HG03558 (cell line): ENCODE data around the gene PPA2.

Experiments used
- ATAC-seq: cut with Tn5 transposase; IDR thresholded peaks from one replicate; pipeline ENCODE4 v1.9.1; 2021; ENCODE audit warnings: moderate number of reproducible peaks; ENCODE audit not compliant: unreplicated experiment; ENCODE audit errors: extremely low read depth

Gene PPA2

GRCh38 chr4:105400901-105401677 lies 72.8 kb downstream of the PPA2 start:
- no peak for ATAC-seq

GRCh38 chr4:105399532-105400161 lies 74.2 kb downstream of the PPA2 start:
- ATAC-seq = no peak

- ATAC-seq = no peak
Observed at GRCh38 chr4:105392858-105393257, 81.0 kb downstream of the PPA2 start.

- ATAC-seq = no peak
Observed at GRCh38 chr4:105389167-105389566, 84.7 kb downstream of the PPA2 start.

- no peak for ATAC-seq
Observed at GRCh38 chr4:105387466-105387865, 86.4 kb downstream of the PPA2 start.

GRCh38 chr4:105386012-105386411 lies 87.8 kb downstream of the PPA2 start:
- ATAC-seq = no peak

GRCh38 chr4:105374071-105374470 lies 99.8 kb downstream of the PPA2 start:
- no peak for ATAC-seq

- no peak for ATAC-seq
Observed at GRCh38 chr4:105373324-105373723, 100.5 kb downstream of the PPA2 start.

- no peak for ATAC-seq
Observed at GRCh38 chr4:105369988-105370387, 103.9 kb downstream of the PPA2 start.

- no peak for ATAC-seq
Observed at GRCh38 chr4:105361053-105361452, 112.8 kb downstream of the PPA2 start.

- ATAC-seq = no peak
Observed at GRCh38 chr4:105357258-105357980, 116.4 kb downstream of the PPA2 start.

- ATAC-seq = no peak
Observed at GRCh38 chr4:105356194-105356593, 117.7 kb downstream of the PPA2 start.

GRCh38 chr4:105352826-105353225 lies 121.0 kb downstream of the PPA2 start:
- peak; percentile 89 for ATAC-seq

GRCh38 chr4:105351861-105352260 lies 122.0 kb downstream of the PPA2 start:
- ATAC-seq = no peak

- ATAC-seq = no peak
Observed at GRCh38 chr4:105350859-105351490, 122.9 kb downstream of the PPA2 start.

GRCh38 chr4:105348719-105349118 lies 125.1 kb downstream of the PPA2 start:
- ATAC-seq = no peak

- ATAC-seq = no peak
Observed at GRCh38 chr4:105346869-105347268, 127.0 kb downstream of the PPA2 start.

GRCh38 chr4:105345838-105346237 lies 128.0 kb downstream of the PPA2 start:
- ATAC-seq = no peak

- no peak for ATAC-seq
Observed at GRCh38 chr4:105345358-105345757, 128.5 kb downstream of the PPA2 start.

GRCh38 chr4:105344141-105344540 lies 129.7 kb downstream of the PPA2 start:
- no peak for ATAC-seq
